ENCODE measurements around the gene NECTIN4. TPM values are rescaled to one million over a fixed set of nuclear protein-coding genes. Genes with fewer than 3 reads are reported as not detected.
"Not testable (repeated sequence)": the region's sequence is repeated elsewhere in the genome, so short reads cannot be mapped to it uniquely, and the experiment has no call there.

The NECTIN4 gene
- total and polyA plus RNA-seq, 2 of the 8 experiments (the other 6 are each of a cell fraction or from before 2014, with no cell fraction given) = 0.19 to 0.71 TPM

DNA sequence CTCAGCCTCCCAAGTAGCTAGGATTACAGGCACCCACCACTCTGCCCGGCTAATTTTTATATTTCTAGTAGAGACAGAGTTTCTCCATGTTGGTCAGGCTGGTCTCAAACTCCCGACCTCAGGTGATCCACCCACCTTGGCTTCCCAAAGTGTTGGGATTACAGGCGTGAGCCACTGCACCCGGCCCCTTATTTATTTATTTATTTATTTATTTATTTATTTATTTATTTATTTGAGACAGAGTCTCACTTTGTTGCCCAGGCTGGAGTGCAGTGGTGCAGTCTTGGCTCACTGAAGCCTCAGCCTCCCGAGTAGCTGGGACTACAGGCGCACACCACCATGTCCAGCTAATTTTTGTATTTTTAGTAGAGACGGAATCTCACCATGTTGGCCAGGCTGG lies 23.7 kb downstream of the NECTIN4 start:
- not testable (repeated sequence) for H4K5ac ChIP-seq (ENCODE audit: insufficient read length, low read depth, low read length); H3K4me3 ChIP-seq (ENCODE audit: extremely low read depth in 1 of 4, insufficient read depth in 2 of 4, low read depth in 3 of 4, low read length in 4 of 4); H3K79me2 ChIP-seq (ENCODE audit: control insufficient read depth in 1 of 2, insufficient read depth in 2 of 2, low read length in 2 of 2); H2BK15ac ChIP-seq (ENCODE audit: low read length); H3K14ac ChIP-seq (ENCODE audit: insufficient read length); H2BK5ac ChIP-seq (ENCODE audit: low read depth, low read length); H3K27ac ChIP-seq (ENCODE audit: low read depth, low read length); H3K4me2 ChIP-seq (ENCODE audit: insufficient read depth in 1 of 2, low read depth in 2 of 2, low read length in 2 of 2); H2BK20ac ChIP-seq (ENCODE audit: low read length); H3K9me3 ChIP-seq (ENCODE audit: insufficient read depth in 2 of 2, low read depth in 1 of 2, low read length in 1 of 2); H3K4ac ChIP-seq (replicated peaks; ENCODE audit: insufficient read length, low read depth, low read length); H3K4me1 ChIP-seq (replicated peaks in 1 of 4; ENCODE audit: control insufficient read depth in 3 of 4, insufficient read depth in 4 of 4, low read length in 3 of 4); H3K27me3 ChIP-seq (replicated peaks in 1 of 4; ENCODE audit: control insufficient read depth in 3 of 4, extremely low read depth in 1 of 4, insufficient read depth in 3 of 4, low read length in 3 of 4); H4K8ac ChIP-seq (ENCODE audit: extremely low read depth, insufficient read depth, low read length); H2AFZ ChIP-seq (ENCODE audit: low read length); H3K23me2 ChIP-seq (ENCODE audit: low read depth, low read length); H2AK5ac ChIP-seq (ENCODE audit: low read depth, low read length); H3K23ac ChIP-seq (ENCODE audit: insufficient read length); H2BK12ac ChIP-seq (ENCODE audit: low read depth, low read length); H2BK120ac ChIP-seq (replicated peaks; ENCODE audit: low read depth, low read length); H3K18ac ChIP-seq (ENCODE audit: extremely low read depth, low read length); H4K20me1 ChIP-seq (replicated peaks in 1 of 2; ENCODE audit: control insufficient read depth in 1 of 2, insufficient read depth in 2 of 2, low read length in 2 of 2); H4K91ac ChIP-seq (replicated peaks; ENCODE audit: insufficient read length, low read length); H3K9ac ChIP-seq (replicated peaks in 1 of 4; ENCODE audit: extremely low read depth in 1 of 4, low read depth in 3 of 4, low read length in 3 of 4); H3K56ac ChIP-seq (replicated peaks; ENCODE audit: insufficient read length, low read depth, low read length); DNase-seq (ENCODE audit: low read depth in 1 of 2, low spot score in 2 of 2); H3K36me3 ChIP-seq (ENCODE audit: control insufficient read depth in 2 of 4, insufficient read depth in 4 of 4, low read length in 3 of 4); FAIRE-seq; H3K79me1 ChIP-seq (ENCODE audit: low read depth, low read length)
- CTCF ChIA-PET (ENCODE audit: partially characterized antibody) = interaction anchor here (1.8 to 17.8 kb wide), 2 partner anchors 32 kb away, joined by 10 to 282 read pairs; partner anchors contain the start of gene KLHDC9
- 91% methylated on average over 7 of the region's 7 CpGs; no CpG with 5 or more reads in 1 of the 2 experiments for WGBS, 2 experiments (ENCODE audit: extremely low coverage in 1 of 2, insufficient coverage in 1 of 2, insufficient read length in 1 of 2, insufficient replicate concordance in 2 of 2, low coverage in 1 of 2, low lambda C conversion rate in 2 of 2, missing lambda C conversion rate in 1 of 2)
- POLR2A ChIA-PET (ENCODE audit: partially characterized antibody) = interaction anchor here (1.2 kb wide), 1 partner anchor 28 kb away, joined by 4 read pairs; no protein-coding TSS in a partner anchor

DNA sequence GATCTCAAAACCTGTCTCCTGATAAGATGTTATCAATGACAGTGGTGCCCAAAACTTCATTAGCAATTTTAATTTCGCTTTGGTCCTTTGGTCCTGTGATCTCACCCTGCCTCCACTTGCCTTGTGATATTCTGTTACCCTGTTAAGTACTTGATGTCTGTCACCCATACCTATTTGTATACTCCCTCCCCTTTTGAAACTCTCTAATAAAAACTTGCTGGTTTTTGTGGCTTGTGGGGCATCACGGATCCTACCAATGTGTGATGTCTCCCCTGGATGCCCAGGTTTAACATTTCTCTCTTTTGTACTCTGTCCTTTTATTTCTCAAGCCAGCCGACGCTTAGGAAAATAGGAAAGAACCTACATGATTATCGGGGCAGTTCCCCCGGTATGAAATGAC lies 25.4 kb downstream of the NECTIN4 start:
- H3K9me3 ChIP-seq (ENCODE audit: insufficient read depth in 2 of 2, low read depth in 1 of 2, low read length in 1 of 2); H2BK120ac ChIP-seq (replicated peaks; ENCODE audit: low read depth, low read length); H3K27me3 ChIP-seq (replicated peaks in 1 of 4; ENCODE audit: control insufficient read depth in 3 of 4, extremely low read depth in 1 of 4, insufficient read depth in 3 of 4, low read length in 3 of 4); H3K36me3 ChIP-seq (ENCODE audit: control insufficient read depth in 2 of 4, insufficient read depth in 4 of 4, low read length in 3 of 4); H4K5ac ChIP-seq (ENCODE audit: insufficient read length, low read depth, low read length); H2BK15ac ChIP-seq (ENCODE audit: low read length); H3K23me2 ChIP-seq (ENCODE audit: low read depth, low read length); H2BK20ac ChIP-seq (ENCODE audit: low read length); H2AK5ac ChIP-seq (ENCODE audit: low read depth, low read length); H3K79me2 ChIP-seq (ENCODE audit: control insufficient read depth in 1 of 2, insufficient read depth in 2 of 2, low read length in 2 of 2); H3K27ac ChIP-seq (ENCODE audit: low read depth, low read length); H3K4ac ChIP-seq (replicated peaks; ENCODE audit: insufficient read length, low read depth, low read length); H3K79me1 ChIP-seq (ENCODE audit: low read depth, low read length); H2AFZ ChIP-seq (ENCODE audit: low read length); H4K91ac ChIP-seq (replicated peaks; ENCODE audit: insufficient read length, low read length); H3K14ac ChIP-seq (ENCODE audit: insufficient read length); DNase-seq (ENCODE audit: low read depth in 1 of 2, low spot score in 2 of 2); H3K23ac ChIP-seq (ENCODE audit: insufficient read length); H3K4me2 ChIP-seq (ENCODE audit: insufficient read depth in 1 of 2, low read depth in 2 of 2, low read length in 2 of 2); H4K8ac ChIP-seq (ENCODE audit: extremely low read depth, insufficient read depth, low read length); H2BK12ac ChIP-seq (ENCODE audit: low read depth, low read length); FAIRE-seq; H2BK5ac ChIP-seq (ENCODE audit: low read depth, low read length); H3K4me3 ChIP-seq (ENCODE audit: extremely low read depth in 1 of 4, insufficient read depth in 2 of 4, low read depth in 3 of 4, low read length in 4 of 4); H3K4me1 ChIP-seq (replicated peaks in 1 of 4; ENCODE audit: control insufficient read depth in 3 of 4, insufficient read depth in 4 of 4, low read length in 3 of 4); H4K20me1 ChIP-seq (replicated peaks in 1 of 2; ENCODE audit: control insufficient read depth in 1 of 2, insufficient read depth in 2 of 2, low read length in 2 of 2); H3K56ac ChIP-seq (replicated peaks; ENCODE audit: insufficient read length, low read depth, low read length); POLR2A ChIA-PET (ENCODE audit: partially characterized antibody); H3K18ac ChIP-seq (ENCODE audit: extremely low read depth, low read length); H3K9ac ChIP-seq (replicated peaks in 1 of 4; ENCODE audit: extremely low read depth in 1 of 4, low read depth in 3 of 4, low read length in 3 of 4): not testable (repeated sequence)
- WGBS, 2 experiments (ENCODE audit: extremely low coverage in 1 of 2, insufficient coverage in 1 of 2, insufficient read length in 1 of 2, insufficient replicate concordance in 2 of 2, low coverage in 1 of 2, low lambda C conversion rate in 2 of 2, missing lambda C conversion rate in 1 of 2) = 76% methylated on average over 6 of the region's 6 CpGs; no CpG with 5 or more reads in 1 of the 2 experiments
- CTCF ChIA-PET (ENCODE audit: partially characterized antibody) = interaction anchor here (1.2 to 1.8 kb wide), 2 partner anchors 22 to 33 kb away, joined by 4 to 10 read pairs; partner anchors contain the start of gene KLHDC9
